SHP77 treated with DMSO at 0.1 percent for 48 hours (cell line): ENCODE results near the gene MUC6.

ENCODE experiments used
- DNase-seq: peaks from one replicate; lab custom pipeline; 2025; lab: John Stamatoyannopoulos, UW

MUC6 gene

GRCh38 chr11:1009371-1009770 lies 27.1 kb downstream of the MUC6 start:
- no peak for DNase-seq

- DNase-seq: no peak
Measured at GRCh38 chr11:1008803-1009145, 27.7 kb downstream of the MUC6 start.

GRCh38 chr11:1008001-1008802 lies 28.3 kb downstream of the MUC6 start:
- DNase-seq: no peak

- DNase-seq: no peak
Measured at GRCh38 chr11:1007279-1007678, 29.2 kb downstream of the MUC6 start.

DNA sequence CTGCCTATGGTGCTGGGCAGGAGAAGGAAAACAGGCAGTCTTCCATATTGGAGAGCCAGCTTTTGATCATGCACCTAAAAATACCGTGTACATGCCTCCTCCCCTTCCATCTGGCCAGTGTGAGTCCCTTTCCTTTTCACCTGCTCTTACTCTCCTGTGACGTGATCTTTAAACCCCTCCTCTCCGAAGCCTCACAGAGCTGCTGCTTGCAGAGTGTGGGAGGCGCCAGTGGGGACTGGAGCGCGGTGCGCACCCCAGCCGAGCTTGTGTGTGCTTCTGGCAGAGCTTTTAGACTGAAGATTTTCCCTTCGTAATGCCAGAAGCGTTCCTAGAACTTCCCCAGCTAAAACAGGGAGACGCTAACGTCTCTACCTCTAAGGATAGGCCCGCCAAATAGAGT lies 29.8 kb downstream of the MUC6 start:
- DNase-seq: peak; percentile 53

DNA sequence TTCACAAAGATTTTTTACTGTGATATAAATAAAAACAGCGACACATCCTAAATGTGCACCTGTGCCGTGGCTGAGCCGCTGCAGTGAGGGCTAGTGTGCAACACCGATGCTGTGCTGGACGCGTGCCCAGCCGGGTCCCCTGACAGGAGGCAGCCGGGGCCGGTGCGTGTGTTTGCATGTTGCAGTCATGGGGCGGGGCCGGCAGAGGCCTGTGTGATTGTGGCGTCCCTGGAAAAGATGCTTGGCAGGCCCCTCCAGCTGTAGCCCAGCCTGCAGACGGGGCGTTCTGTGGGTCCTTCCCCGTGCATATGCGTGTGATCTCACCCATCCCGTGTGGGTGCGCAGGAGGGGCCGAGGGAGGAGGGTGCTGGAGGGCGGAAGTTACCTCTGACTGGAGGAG lies 30.6 kb downstream of the MUC6 start:
- peak; percentile 63 for DNase-seq

- no peak for DNase-seq
Measured at GRCh38 chr11:1003159-1003558, 33.4 kb downstream of the MUC6 start.

DNA sequence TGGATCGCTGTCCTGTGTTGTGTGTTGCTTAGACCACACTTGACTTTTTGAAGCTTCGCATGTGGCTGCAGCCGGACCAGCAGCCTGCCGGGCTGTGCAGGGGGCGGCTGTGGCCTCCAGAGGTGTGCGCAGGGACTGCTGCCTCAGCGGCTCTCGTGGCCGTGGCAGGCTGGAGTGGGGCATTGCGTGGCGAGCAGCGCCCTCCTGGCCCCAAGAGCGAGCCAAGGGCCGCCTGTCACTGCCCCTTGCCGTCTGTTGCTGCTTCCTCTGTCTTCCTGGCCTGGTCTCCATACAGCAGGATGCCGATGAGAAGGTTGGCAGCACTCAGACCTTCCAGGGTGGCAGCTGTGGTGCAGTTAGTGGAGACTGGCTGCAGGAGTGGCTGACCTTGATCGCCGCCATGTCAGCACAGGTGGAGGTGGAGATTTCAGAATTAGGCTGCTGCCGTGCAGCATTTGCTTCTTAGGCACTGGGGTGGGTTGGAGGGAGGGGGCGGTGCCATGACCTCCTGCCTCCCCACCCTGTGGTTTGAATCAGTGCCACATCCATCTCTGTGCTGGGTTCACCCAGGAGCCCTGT lies 34.0 kb downstream of the MUC6 start:
- no peak for DNase-seq

DNA sequence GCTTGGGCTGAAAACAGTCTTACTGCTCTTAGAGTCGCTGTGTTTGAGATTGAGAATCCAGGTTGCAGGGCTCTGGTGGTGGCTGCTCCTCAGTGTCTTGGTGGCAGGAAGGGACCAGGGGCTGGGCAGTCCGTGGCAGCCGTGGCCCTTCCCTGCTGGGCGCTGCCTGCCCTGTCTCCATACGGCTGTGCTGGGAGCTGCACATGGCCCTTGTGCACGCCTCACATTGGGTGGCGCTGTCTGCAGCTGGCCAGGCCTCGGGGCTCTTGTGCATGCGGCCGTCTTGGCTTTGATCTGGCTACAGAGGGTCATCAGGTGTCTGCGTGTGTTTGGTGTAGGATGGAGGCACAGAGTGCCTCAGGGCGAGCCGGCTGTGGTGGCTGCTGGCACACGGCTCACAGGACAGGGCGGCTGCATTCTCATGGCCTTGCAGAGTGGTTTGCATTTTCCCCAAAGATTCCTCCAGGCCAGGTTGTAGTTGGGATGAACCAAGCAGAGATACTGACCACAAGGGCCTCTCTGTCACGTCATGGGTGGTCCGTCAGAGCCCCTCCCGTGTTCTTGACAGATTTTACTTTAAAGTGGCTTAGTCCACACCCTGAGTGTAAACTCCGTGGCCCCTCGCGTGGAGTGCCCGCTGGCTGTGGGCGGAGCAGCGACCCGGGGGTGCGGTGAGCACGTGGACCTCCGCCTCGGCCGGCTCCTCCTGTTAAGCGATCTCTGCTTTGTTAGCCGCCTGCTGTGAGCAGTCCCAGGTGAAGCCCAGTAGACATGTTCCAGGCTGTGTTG lies 34.7 kb downstream of the MUC6 start:
- no peak for DNase-seq

- no peak for DNase-seq
Measured at GRCh38 chr11:1000357-1001278, 35.9 kb downstream of the MUC6 start.

- DNase-seq: no peak
Measured at GRCh38 chr11:999009-999408, 37.5 kb downstream of the MUC6 start.

- no peak for DNase-seq
Measured at GRCh38 chr11:997907-998306, 38.6 kb downstream of the MUC6 start.

GRCh38 chr11:996681-997080 lies 39.8 kb downstream of the MUC6 start:
- no peak for DNase-seq

DNA sequence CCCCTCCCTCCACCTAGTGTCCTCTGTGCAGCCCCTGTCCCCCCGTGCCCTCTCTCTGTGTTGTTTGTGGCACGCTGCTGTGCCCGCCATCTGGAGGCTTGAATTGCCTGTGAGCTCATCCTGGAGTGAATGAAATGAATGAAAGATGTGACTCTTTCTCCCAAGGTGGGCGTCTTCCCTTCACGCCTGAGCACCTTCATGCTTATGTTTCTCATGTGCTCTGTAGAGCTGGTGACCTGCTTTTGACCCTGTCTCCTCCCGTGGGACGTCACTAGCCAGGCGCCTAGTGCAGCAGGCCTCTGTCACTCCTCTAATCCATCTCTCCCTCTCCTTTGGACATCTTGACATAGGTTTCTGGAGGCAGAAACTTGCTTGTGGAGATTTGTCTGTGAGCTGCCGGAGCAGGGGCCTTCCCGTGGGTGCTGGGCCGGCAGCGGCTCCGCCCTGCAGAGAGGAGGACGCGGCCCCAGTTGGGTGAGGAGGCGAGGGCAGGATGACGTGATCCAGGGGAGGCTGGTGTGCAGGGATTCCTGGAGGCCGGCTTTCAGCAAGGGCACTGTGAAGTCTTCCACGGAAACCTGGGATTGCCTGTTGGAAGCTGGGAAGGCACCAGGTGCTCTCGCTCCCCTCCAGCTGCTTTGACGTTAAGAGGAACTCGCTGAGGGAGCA lies 40.6 kb downstream of the MUC6 start:
- DNase-seq: no peak

- DNase-seq: no peak
Measured at GRCh38 chr11:995044-995751, 41.3 kb downstream of the MUC6 start.

- no peak for DNase-seq
Measured at GRCh38 chr11:993632-994167, 42.8 kb downstream of the MUC6 start.

DNA sequence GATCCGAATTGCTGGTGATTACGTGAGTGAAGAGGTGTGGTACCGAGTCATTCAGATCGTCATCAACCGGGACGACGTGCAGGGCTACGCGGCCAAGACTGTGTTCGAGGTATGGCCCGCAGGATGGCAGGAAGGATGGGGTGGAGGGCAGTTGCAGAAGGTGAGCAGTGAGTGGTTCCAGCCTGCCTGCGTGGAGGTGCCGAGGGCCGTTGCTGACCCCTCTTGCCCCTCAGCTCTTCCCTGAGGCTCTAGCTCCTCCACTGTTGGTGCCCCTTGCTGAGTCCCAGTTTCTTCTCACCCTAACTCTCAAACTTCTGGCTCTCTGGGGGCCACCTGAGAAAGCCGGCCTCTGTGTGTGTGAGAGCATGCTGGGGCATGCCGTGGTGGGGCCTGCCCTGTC lies 43.9 kb downstream of the MUC6 start:
- no peak for DNase-seq

- DNase-seq: no peak
Measured at GRCh38 chr11:991711-992307, 44.7 kb downstream of the MUC6 start.

- DNase-seq: no peak
Measured at GRCh38 chr11:991034-991433, 45.5 kb downstream of the MUC6 start.

DNA sequence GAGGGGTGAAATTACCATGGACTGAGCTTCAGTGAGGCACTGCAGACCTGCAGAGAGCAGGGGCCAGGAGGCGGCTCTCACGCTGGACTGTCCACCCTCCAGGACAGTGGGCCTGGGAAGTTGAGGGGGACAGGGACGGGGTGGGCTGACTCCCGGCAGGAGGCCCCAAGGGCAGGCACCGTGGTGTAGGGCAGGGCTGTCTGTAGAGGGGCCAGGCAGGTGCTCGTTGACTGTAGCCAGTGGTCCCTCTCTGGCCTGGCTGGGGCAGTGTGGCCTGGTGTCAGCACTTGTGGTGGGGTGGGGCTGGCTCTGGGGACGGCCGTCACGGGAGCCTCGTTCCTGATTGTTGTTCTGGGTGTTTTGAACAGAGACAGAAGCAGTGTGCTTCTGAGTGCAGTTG lies 46.4 kb downstream of the MUC6 start:
- no peak for DNase-seq
